HEK293 (cell line): ENCODE results near the gene TESK1.
A peak's percentile ranks its signal among the peaks of the same experiment; 100 is the strongest.

Experiments used
- CTCF ChIA-PET: fragments of 350-600 bp; formaldehyde crosslinking; extraction: SDS; loops from one replicate; lab custom pipeline; 2021; ENCODE audit warnings: antibody characterized with exemption; lab: Yijun Ruan, JAX
- POLR2A ChIA-PET: fragments of 300-600 bp; formaldehyde crosslinking; extraction: SDS; loops from one replicate; lab custom pipeline; 2020; ENCODE audit warnings: antibody characterized with exemption, inconsistent platforms; lab: Yijun Ruan, JAX
- H3K27ac ChIP-seq: fragments of 200-500 bp; sonication (Bioruptor generic); 2 replicates; pipeline ENCODE4 v1.5.1; 2014; ENCODE audit warnings: low read depth, low read length, control low read depth, inconsistent platforms; ENCODE audit errors: extremely low read depth
- H3K36me3 ChIP-seq, 2 experiments: fragments of 200-500 bp in 1 of 2; sonication (Bioruptor generic) in 1 of 2; 1 replicate in 1 of 2; 2 replicates in 1 of 2; pipeline ENCODE4 v1.5.1; 2014 to 2017; ENCODE audit warnings: inconsistent platforms in 2 of 2, low read length in 2 of 2; ENCODE audit not compliant: control insufficient read depth in 2 of 2, insufficient read depth in 1 of 2
- H3K4me1 ChIP-seq: fragments of 200-500 bp; sonication (Bioruptor generic); 2 replicates; pipeline ENCODE4 v1.5.1; 2014; ENCODE audit warnings: mild to moderate bottlenecking, low read length, inconsistent platforms; ENCODE audit not compliant: control insufficient read depth, insufficient read depth
- H3K4me3 ChIP-seq: 2 replicates; pipeline ENCODE4 v1.5.1; 2011; ENCODE audit warnings: low read depth, mild to moderate bottlenecking, control low read depth, low read length, moderate library complexity
- H3K9me3 ChIP-seq: fragments of 200-500 bp; sonication (Bioruptor generic); 2 replicates; pipeline ENCODE4 v1.5.1; 2014; ENCODE audit warnings: low read depth, low read length, inconsistent platforms; ENCODE audit not compliant: control insufficient read depth, insufficient read depth
- CTCF ChIP-seq: fragments of 450-650 bp; formaldehyde crosslinking; IDR thresholded peaks from 2 replicates; pipeline ENCODE4 v1.5.1; 2016; ENCODE audit warnings: missing biosample characterization, missing genetic modification characterization
- GLIS1 ChIP-seq: fragments of 450-650 bp; formaldehyde crosslinking; IDR thresholded peaks from 2 replicates; pipeline ENCODE4 v1.5.1; 2016; ENCODE audit warnings: missing biosample characterization, missing genetic modification characterization
- GLIS2 ChIP-seq: fragments of 450-650 bp; formaldehyde crosslinking; IDR thresholded peaks from 2 replicates; pipeline ENCODE4 v1.5.1; 2016; ENCODE audit warnings: missing biosample characterization, missing genetic modification characterization
- KLF16 ChIP-seq: fragments of 450-650 bp; formaldehyde crosslinking; IDR thresholded peaks from 2 replicates; pipeline ENCODE4 v1.5.1; 2017; ENCODE audit warnings: missing biosample characterization, missing genetic modification characterization
- KLF8 ChIP-seq: fragments of 450-650 bp; formaldehyde crosslinking; IDR thresholded peaks from 2 replicates; pipeline ENCODE4 v1.5.1; 2016; ENCODE audit warnings: missing biosample characterization, missing genetic modification characterization
- REPIN1 ChIP-seq: fragments of 450-650 bp; formaldehyde crosslinking; IDR thresholded peaks from 2 replicates; pipeline ENCODE4 v1.5.1; 2017; ENCODE audit warnings: missing biosample characterization, missing genetic modification characterization, low read depth
- SCRT2 ChIP-seq: fragments of 450-650 bp; formaldehyde crosslinking; IDR thresholded peaks from 2 replicates; pipeline ENCODE4 v1.5.1; 2016; ENCODE audit warnings: missing biosample characterization, missing genetic modification characterization
- SP7 ChIP-seq: fragments of 450-650 bp; formaldehyde crosslinking; IDR thresholded peaks from 2 replicates; pipeline ENCODE4 v1.5.1; 2016; ENCODE audit warnings: missing biosample characterization, missing genetic modification characterization
- YY1 ChIP-seq: fragments of 450-650 bp; formaldehyde crosslinking; IDR thresholded peaks from 2 replicates; pipeline ENCODE4 v1.5.1; 2018; ENCODE audit warnings: missing biosample characterization, missing genetic modification characterization
- ZBTB11 ChIP-seq: fragments of 450-650 bp; formaldehyde crosslinking; conservative IDR thresholded peaks from 2 replicates; pipeline ENCODE4 v1.5.1; 2016; ENCODE audit warnings: low read depth, missing biosample characterization, missing genetic modification characterization
- ZBTB17 ChIP-seq: fragments of 450-650 bp; formaldehyde crosslinking; IDR thresholded peaks from 2 replicates; pipeline ENCODE4 v1.5.1; 2016; ENCODE audit warnings: missing biosample characterization, missing genetic modification characterization
- ZBTB20 ChIP-seq: fragments of 450-650 bp; formaldehyde crosslinking; IDR thresholded peaks from 2 replicates; pipeline ENCODE4 v1.5.1; 2016; ENCODE audit warnings: missing biosample characterization, missing genetic modification characterization
- ZBTB26 ChIP-seq: fragments of 450-650 bp; formaldehyde crosslinking; optimal IDR thresholded peaks from 2 replicates; pipeline ENCODE3; 2016; ENCODE audit warnings: missing biosample characterization, mild to moderate bottlenecking, missing genetic modification characterization
- ZBTB44 ChIP-seq: fragments of 450-650 bp; IDR thresholded peaks from 2 replicates; pipeline ENCODE4 v1.5.1; 2018; ENCODE audit warnings: missing biosample characterization, mild to moderate bottlenecking, missing genetic modification characterization
- ZBTB48 ChIP-seq: fragments of 450-650 bp; formaldehyde crosslinking; IDR thresholded peaks from 2 replicates; pipeline ENCODE4 v1.5.1; 2016; ENCODE audit warnings: missing biosample characterization, missing genetic modification characterization
- ZBTB8A ChIP-seq: fragments of 450-650 bp; formaldehyde crosslinking; IDR thresholded peaks from 2 replicates; pipeline ENCODE4 v1.5.1; 2016; ENCODE audit warnings: missing biosample characterization, missing genetic modification characterization
- ZEB2 ChIP-seq: fragments of 450-650 bp; formaldehyde crosslinking; IDR thresholded peaks from 2 replicates; pipeline ENCODE4 v1.5.1; 2016; ENCODE audit warnings: missing biosample characterization, missing genetic modification characterization
- ZFHX2 ChIP-seq: fragments of 450-650 bp; formaldehyde crosslinking; conservative IDR thresholded peaks from 2 replicates; pipeline ENCODE4 v1.5.1; 2016; ENCODE audit warnings: missing biosample characterization, missing genetic modification characterization
- ZFP69B ChIP-seq: fragments of 450-650 bp; formaldehyde crosslinking; IDR thresholded peaks from 2 replicates; pipeline ENCODE4 v1.5.1; 2016; ENCODE audit warnings: missing biosample characterization, missing genetic modification characterization
- ZNF148 ChIP-seq: fragments of 450-650 bp; formaldehyde crosslinking; IDR thresholded peaks from 2 replicates; pipeline ENCODE4 v1.5.0; 2017; ENCODE audit warnings: missing biosample characterization, missing genetic modification characterization, borderline replicate concordance
- ZNF398 ChIP-seq: fragments of 450-650 bp; formaldehyde crosslinking; IDR thresholded peaks from 2 replicates; pipeline ENCODE4 v1.5.1; 2017; ENCODE audit warnings: missing biosample characterization, missing genetic modification characterization
- ZNF426 ChIP-seq: fragments of 450-650 bp; formaldehyde crosslinking; IDR thresholded peaks from 2 replicates; pipeline ENCODE4 v1.5.1; 2017; ENCODE audit warnings: missing biosample characterization, missing genetic modification characterization, mild to moderate bottlenecking, inconsistent platforms, moderate library complexity
- ZNF654 ChIP-seq: fragments of 450-650 bp; formaldehyde crosslinking; IDR thresholded peaks from 2 replicates; pipeline ENCODE4 v1.5.1; 2016; ENCODE audit warnings: low read depth, missing biosample characterization, missing genetic modification characterization
- ZSCAN16 ChIP-seq: fragments of 450-650 bp; formaldehyde crosslinking; IDR thresholded peaks from 2 replicates; pipeline ENCODE4 v1.5.1; 2016; ENCODE audit warnings: missing biosample characterization, missing genetic modification characterization

TESK1 gene

GRCh38 chr9:35646533-35647265 is 41.6 kb downstream of the TESK1 start:
- no peaks in the 10 kb centered on the region for H3K9me3 ChIP-seq
- ChIA-PET CTCF (interaction anchor here (0.6 to 4.8 kb wide), 40 partner anchors 11 to 747 kb away, joined by 3 to 74 read pairs (median 4); partner anchors contain the start of genes ARHGEF39, CCDC107 and RMRP), POLR2A (interaction anchor here (1.1 to 4.5 kb wide), 6 partner anchors 11 to 85 kb away, joined by 3 to 41 read pairs (median 4); partner anchors contain the start of genes ARHGEF39, CCDC107, CREB3 and RMRP)
- peak overlapping the region; percentile 51 for H3K27ac ChIP-seq
- no peaks in the 10 kb centered on the region for H3K4me1 ChIP-seq
- peak overlapping the region; percentile 62 for H3K4me3 ChIP-seq
- no peaks in the 10 kb centered on the region for H3K36me3 ChIP-seq
- peak; percentile 65 for TF ChIP-seq ZBTB17 (tag by site-specific recombination)
- TF ChIP-seq ZNF148 (tag by site-specific recombination) = no peak
- 0 out of 2 replicates have a peak, but pooled peaks have one; percentile 52 for TF ChIP-seq ZEB2 (tag by site-specific recombination)
- TF ChIP-seq KLF8 (tag by site-specific recombination) = no peak
- TF ChIP-seq ZBTB20 = peak; percentile 81
- peak; percentile 59 for TF ChIP-seq SP7 (tag by site-specific recombination)
- peak; percentile 48; the same call in 1 of the 2 replicates for TF ChIP-seq ZFP69B (tag by site-specific recombination)
- peak; percentile 96 for TF ChIP-seq ZBTB11 (tag by site-specific recombination)
- TF ChIP-seq ZFHX2 (tag by site-specific recombination) = peak; percentile 88
- peak; percentile 82 for TF ChIP-seq GLIS1
- 0 out of 2 replicates have a peak, but pooled peaks have one; percentile 31 for TF ChIP-seq ZBTB44
- peak; percentile 54 for TF ChIP-seq ZBTB26
- TF ChIP-seq GLIS2 = peak; percentile 92
- no peak for TF ChIP-seq ZNF426 (tag by site-specific recombination)
- 0 out of 2 replicates have a peak, but pooled peaks have one; percentile 25 for TF ChIP-seq REPIN1 (tag by site-specific recombination)
- TF ChIP-seq ZBTB8A (tag by site-specific recombination) = peak; percentile 38; the same call in 1 of the 2 replicates
- TF ChIP-seq ZNF398 (tag by site-specific recombination) = peak; percentile 32; the same call in 1 of the 2 replicates
- peak; percentile 48 for TF ChIP-seq ZNF654 (tag by site-specific recombination)
- TF ChIP-seq KLF16 (tag by site-specific recombination) = 0 out of 2 replicates have a peak, but pooled peaks have one; percentile 42
- no peak for TF ChIP-seq YY1 (tag by site-specific recombination)
- TF ChIP-seq SCRT2 (tag by site-specific recombination) = no peak
- peak; percentile 94 for TF ChIP-seq CTCF (tag by site-specific recombination)
- no peak for TF ChIP-seq ZSCAN16 (tag by site-specific recombination)
- peak; percentile 82 for TF ChIP-seq ZBTB48 (tag by site-specific recombination)
